ENCODE results near the gene DENND1C. TPM values are rescaled to one million over a fixed set of nuclear protein-coding genes. Genes with fewer than 3 reads are reported as not detected.
A peak's percentile ranks its signal among the peaks of the same experiment; 100 is the strongest.

The DENND1C gene, protein sequence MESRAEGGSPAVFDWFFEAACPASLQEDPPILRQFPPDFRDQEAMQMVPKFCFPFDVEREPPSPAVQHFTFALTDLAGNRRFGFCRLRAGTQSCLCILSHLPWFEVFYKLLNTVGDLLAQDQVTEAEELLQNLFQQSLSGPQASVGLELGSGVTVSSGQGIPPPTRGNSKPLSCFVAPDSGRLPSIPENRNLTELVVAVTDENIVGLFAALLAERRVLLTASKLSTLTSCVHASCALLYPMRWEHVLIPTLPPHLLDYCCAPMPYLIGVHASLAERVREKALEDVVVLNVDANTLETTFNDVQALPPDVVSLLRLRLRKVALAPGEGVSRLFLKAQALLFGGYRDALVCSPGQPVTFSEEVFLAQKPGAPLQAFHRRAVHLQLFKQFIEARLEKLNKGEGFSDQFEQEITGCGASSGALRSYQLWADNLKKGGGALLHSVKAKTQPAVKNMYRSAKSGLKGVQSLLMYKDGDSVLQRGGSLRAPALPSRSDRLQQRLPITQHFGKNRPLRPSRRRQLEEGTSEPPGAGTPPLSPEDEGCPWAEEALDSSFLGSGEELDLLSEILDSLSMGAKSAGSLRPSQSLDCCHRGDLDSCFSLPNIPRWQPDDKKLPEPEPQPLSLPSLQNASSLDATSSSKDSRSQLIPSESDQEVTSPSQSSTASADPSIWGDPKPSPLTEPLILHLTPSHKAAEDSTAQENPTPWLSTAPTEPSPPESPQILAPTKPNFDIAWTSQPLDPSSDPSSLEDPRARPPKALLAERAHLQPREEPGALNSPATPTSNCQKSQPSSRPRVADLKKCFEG
- 64.3 and 70.0 TPM in 2 replicates for total RNA-seq

DNA sequence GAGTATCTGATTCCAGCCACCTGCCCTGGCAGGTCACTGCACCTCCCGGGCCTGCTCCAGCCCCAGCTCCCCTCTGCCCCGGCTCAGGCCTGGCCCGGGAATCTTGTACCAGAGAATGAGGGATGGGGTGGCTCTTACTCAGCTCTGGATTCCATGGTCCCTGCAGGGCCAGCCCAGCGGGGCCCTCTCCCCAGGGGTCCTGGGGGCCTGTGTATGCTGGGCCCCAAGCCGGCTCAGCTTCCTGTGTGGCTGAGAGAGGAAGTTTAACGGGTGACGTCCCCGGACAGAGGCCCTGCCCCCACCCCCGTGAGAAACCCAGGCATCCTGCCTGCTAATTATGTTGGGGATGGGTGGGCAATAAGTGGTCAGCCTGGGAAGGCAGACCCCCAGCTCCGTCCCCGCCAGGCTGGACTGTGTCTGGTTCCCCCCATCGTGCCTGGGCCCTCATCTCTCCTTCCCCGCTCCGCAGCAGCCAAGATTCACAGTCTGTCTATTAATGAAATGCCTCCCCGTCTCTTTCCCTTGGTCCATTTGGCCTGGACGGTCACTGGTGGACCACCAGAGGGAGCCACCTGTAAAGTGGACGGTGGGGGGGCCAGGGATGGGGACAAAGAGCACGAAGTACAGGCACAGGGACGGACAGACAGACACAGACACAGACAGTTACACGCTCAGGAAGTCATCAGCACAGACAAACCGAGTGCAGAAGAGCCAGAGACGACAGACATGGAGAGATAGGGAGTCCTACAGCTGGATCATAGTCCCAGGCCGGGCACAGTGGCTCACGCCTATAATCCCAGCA lies at the start of gene DENND1C:
DENND1C (minus strand) TSS at position 247 of the 802 bp plus-strand sequence; CDS start at position 155, 92 bp downstream.
- Mint-ChIP-seq H3K4me1 (ENCODE audit: low read depth) (peaks cover 19% of the 10 kb centered on the region), H3K27me3 (ENCODE audit: low read depth) (no peaks in the 10 kb centered on the region), H3K36me3 (ENCODE audit: low read depth) (peaks cover 8% of the 10 kb centered on the region), H3K27ac (peak within 1 kb of the TSS; percentile 91), H3K9me3 (no peaks in the 10 kb centered on the region), H3K4me3 (ENCODE audit: low read depth) (peak within 1 kb of the TSS; percentile 91)
- intact Hi-C loops (cut with micrococcal nuclease), result no loop called here
- DNase-seq (ENCODE audit: low spot score), result peak; percentile 60

DNA sequence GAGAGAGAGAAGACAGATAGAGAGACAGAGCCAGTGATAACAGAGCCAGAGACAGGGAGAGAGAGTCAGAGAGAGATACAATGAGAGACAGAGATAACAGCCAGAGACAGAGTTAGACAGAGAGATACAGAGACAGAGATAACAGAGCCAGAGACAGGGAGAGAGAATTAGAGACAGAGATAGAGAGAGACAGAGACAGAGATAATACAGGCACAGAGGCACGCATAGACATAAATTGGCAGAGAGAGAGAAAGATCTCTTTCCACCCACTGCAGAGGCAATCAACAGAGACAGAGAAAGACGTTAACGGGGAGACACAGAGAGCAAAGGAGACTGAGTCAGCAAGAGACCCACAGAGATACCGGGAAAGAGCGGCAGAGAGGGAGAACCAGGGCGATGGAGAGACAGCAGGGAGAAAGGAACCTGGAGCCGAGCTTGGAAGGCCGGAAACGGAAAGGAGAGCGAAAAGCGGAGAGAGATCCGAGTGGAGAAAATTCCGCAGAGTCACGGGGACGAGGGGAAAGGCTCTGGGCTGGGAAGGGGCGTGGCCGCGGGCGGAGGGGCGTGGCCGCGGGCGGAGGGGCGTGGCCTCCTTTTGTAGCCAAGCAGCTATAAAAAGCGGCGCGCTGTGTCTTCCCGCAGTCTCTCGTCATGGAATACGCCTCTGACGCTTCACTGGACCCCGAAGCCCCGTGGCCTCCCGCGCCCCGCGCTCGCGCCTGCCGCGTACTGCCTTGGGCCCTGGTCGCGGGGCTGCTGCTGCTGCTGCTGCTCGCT lies 49.0 kb upstream of the DENND1C start, which contains the start of gene TNFSF9:
TNFSF9 (plus strand) TSS at position 641 of the 777 bp plus-strand sequence; CDS start at position 652, 11 bp downstream.
- H3K27ac Mint-ChIP-seq, result peak within 1 kb of the TSS; percentile 35
- peak within 1 kb of the TSS; percentile 85 for H3K4me3 Mint-ChIP-seq (ENCODE audit: low read depth)
- intact Hi-C loops (cut with micrococcal nuclease), result loop anchor here (2.0 to 5.0 kb wide), 2 partner anchors 14 to 62 kb away; partner anchors contain the start of gene CD70
- DNase-seq (ENCODE audit: low spot score), result peak; percentile 78
- H3K36me3 Mint-ChIP-seq (ENCODE audit: low read depth), result peaks cover 4% of the 10 kb centered on the region
- peaks cover 27% of the 10 kb centered on the region for H3K27me3 Mint-ChIP-seq (ENCODE audit: low read depth)
- H3K4me1 Mint-ChIP-seq (ENCODE audit: low read depth), result peaks cover 23% of the 10 kb centered on the region
- peaks cover 2% of the 10 kb centered on the region for H3K9me3 Mint-ChIP-seq

DNA sequence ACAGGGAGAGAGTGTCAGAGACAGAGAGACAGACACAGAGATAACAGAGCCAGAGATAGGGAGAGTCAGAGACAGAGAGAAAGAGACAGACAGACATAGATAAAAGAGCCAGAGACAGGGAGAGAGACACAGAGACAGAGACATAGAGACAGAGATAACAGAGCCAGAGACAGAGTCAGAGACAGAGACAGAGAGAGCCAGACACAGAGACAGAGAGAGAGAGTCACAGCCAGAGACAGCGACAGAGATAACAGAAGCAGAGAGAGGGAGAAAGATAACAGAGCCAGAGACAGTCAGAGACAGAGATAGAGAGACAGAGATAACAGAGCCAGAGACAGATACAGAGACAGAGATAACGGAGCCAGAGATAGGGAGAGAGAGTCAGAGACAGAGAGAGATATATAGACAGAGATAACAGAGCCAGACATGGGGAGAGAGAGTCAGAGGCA lies 48.4 kb upstream of the DENND1C start:
- Mint-ChIP-seq H3K27me3 (ENCODE audit: low read depth) (peaks cover 27% of the 10 kb centered on the region), H3K4me3 (ENCODE audit: low read depth) (peak overlapping the region; percentile 85), H3K4me1 (ENCODE audit: low read depth) (peaks cover 23% of the 10 kb centered on the region), H3K27ac (peak overlapping the region; percentile 35), H3K9me3 (no peaks in the 10 kb centered on the region), H3K36me3 (ENCODE audit: low read depth) (no peaks in the 10 kb centered on the region)
- DNase-seq (ENCODE audit: low spot score), result no peak
- intact Hi-C loops (cut with micrococcal nuclease), result loop anchor here (2.0 to 5.0 kb wide), 2 partner anchors 13 to 62 kb away; partner anchors contain the start of gene CD70

DNA sequence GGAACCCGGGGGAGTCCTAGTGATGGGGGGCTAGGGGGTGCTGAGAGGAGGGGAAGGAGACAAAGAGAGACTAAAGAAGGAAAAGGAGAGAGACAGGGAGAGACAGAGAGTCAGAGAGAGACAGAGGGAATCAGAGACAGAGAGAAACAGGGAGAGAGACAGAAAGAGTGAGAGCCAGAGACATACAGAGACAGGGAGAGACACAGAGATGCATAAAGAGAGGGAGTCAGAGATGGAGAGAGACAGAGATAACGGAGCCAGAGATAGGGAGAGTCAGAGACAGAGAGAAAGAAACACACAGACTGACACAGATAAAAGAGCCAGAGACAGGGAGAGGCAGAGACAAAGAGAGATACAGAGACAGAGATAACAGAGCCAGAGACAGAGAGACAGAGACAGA lies 47.8 kb upstream of the DENND1C start:
- Mint-ChIP-seq H3K4me1 (ENCODE audit: low read depth) (peaks cover 23% of the 10 kb centered on the region), H3K36me3 (ENCODE audit: low read depth) (no peaks in the 10 kb centered on the region), H3K4me3 (ENCODE audit: low read depth) (peak overlapping the region; percentile 85), H3K9me3 (no peaks in the 10 kb centered on the region), H3K27me3 (ENCODE audit: low read depth) (peaks cover 27% of the 10 kb centered on the region), H3K27ac (no peak overlapping the region)
- DNase-seq (ENCODE audit: low spot score), result no peak
- intact Hi-C loops (cut with micrococcal nuclease), result no loop called here

DNA sequence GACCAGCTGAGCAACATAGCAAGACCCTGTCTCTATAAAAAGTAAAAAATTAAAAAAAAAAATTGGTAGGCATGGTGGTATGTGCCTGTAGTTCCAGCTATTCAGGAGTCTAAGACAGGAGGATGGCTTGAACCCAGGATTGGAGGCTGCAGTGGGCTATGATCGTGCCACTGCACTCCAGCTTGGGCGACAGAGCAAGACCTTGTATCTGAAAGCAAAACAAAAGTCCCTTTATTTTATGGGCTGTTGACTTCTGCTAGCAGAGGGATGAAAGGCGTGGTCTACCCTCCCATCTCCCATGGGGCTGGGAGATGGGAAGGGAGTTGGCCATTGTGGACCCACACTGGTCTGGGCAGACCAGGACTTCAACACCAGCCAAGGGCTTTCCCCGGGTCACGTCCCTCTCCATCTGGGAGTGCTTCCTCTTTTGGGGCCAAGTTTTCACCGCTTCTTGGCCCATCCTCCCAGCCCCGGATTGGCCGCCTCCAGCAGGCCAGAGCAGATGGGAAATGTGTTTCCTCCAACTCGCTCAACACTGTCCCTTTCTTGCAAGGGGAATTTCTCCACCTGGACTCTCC lies 47.0 kb upstream of the DENND1C start:
- DNase-seq (ENCODE audit: low spot score), result no peak
- no peaks in the 10 kb centered on the region for H3K36me3 Mint-ChIP-seq (ENCODE audit: low read depth)
- H3K4me3 Mint-ChIP-seq (ENCODE audit: low read depth), result no peak overlapping the region
- H3K9me3 Mint-ChIP-seq, result no peaks in the 10 kb centered on the region
- intact Hi-C loops (cut with micrococcal nuclease), result no loop called here
- H3K4me1 Mint-ChIP-seq (ENCODE audit: low read depth), result peaks cover 23% of the 10 kb centered on the region
- H3K27me3 Mint-ChIP-seq (ENCODE audit: low read depth), result peaks cover 27% of the 10 kb centered on the region
- no peak overlapping the region for H3K27ac Mint-ChIP-seq

DNA sequence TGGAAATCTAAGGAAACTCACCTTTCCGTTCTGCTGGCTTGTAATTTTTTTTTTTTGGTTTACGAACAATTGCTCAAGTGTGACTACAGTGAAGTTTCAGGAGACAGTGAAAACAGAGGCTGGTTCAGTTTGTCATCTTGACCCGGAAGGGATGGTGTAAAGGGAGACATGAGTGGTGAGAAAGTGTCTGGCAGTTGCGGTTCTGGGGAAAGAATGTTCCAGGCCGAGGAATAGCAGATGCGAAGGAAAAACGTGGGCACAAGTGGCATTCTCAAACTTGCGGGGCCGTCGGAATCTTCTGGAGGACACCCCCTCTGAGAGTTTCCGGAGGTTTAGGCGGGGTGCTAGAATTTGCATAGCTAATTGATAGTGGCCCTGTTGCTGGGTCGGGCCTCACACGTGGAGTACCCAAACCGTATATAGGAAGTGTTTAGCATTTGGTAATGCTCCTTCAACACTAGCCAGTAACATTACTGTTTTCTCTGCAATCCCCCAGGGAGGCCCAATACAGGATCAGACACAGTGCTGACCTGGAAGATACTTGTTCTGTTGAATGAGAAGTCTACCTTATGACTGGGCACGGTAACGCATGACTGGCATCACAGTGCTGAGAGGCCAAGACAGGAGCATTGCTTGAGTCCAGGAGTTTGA lies 46.4 kb upstream of the DENND1C start:
- intact Hi-C loops (cut with micrococcal nuclease), result no loop called here
- Mint-ChIP-seq H3K27ac (no peak overlapping the region), H3K4me1 (ENCODE audit: low read depth) (peaks cover 23% of the 10 kb centered on the region), H3K9me3 (no peaks in the 10 kb centered on the region), H3K4me3 (ENCODE audit: low read depth) (no peak overlapping the region), H3K36me3 (ENCODE audit: low read depth) (no peaks in the 10 kb centered on the region), H3K27me3 (ENCODE audit: low read depth) (peaks cover 27% of the 10 kb centered on the region)
- DNase-seq (ENCODE audit: low spot score), result no peak

DNA sequence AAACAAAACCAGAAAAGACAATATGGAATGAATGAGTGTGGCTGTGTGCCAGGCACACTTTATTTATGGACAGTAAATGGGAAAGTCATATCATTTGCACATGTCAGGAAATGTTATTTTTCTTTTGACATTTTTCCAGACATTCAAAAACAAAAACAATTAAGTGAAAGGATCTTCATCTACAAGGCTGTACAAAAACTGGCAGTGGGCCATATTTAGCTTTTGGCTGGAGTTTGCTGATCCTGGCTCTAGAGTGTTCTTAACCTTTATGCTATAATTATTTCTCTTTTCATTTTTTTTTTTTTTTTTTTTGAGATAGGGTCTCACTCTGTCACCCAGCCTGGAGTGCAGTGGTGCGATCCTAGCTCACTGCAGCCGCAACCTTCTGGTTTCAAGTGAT lies 42.7 kb upstream of the DENND1C start:
- no peak for DNase-seq (ENCODE audit: low spot score)
- no peaks in the 10 kb centered on the region for H3K36me3 Mint-ChIP-seq (ENCODE audit: low read depth)
- no peak overlapping the region for H3K4me3 Mint-ChIP-seq (ENCODE audit: low read depth)
- H3K27me3 Mint-ChIP-seq (ENCODE audit: low read depth), result peaks cover 5% of the 10 kb centered on the region
- no peaks in the 10 kb centered on the region for H3K9me3 Mint-ChIP-seq
- H3K27ac Mint-ChIP-seq, result no peak overlapping the region
- H3K4me1 Mint-ChIP-seq (ENCODE audit: low read depth), result peaks cover 11% of the 10 kb centered on the region
- intact Hi-C loops (cut with micrococcal nuclease), result no loop called here

DNA sequence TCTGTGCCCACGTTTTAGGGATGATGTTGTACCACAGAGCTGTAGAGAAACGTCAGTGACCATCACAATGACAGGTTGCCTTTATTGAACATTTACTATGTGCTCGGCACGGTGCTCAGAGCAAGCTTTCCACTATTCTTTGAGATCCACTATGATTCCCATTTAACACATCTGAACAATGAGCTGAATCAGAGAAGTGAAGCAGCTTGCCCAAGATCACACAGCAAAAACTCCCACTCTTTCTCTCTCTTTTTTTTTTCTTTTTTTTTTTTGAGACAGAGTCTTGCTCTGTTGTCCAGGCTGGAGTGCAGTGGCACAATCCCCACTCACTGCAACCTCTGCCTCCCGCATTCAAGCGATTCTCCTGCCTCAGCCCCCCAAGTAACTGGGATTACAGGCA lies 41.1 kb upstream of the DENND1C start:
- H3K4me1 Mint-ChIP-seq (ENCODE audit: low read depth), result peaks cover 23% of the 10 kb centered on the region
- H3K9me3 Mint-ChIP-seq, result no peaks in the 10 kb centered on the region
- DNase-seq (ENCODE audit: low spot score), result no peak
- H3K4me3 Mint-ChIP-seq (ENCODE audit: low read depth), result no peak overlapping the region
- intact Hi-C loops (cut with micrococcal nuclease), result no loop called here
- peaks cover 1% of the 10 kb centered on the region for H3K27me3 Mint-ChIP-seq (ENCODE audit: low read depth)
- H3K36me3 Mint-ChIP-seq (ENCODE audit: low read depth), result no peaks in the 10 kb centered on the region
- no peak overlapping the region for H3K27ac Mint-ChIP-seq

DNA sequence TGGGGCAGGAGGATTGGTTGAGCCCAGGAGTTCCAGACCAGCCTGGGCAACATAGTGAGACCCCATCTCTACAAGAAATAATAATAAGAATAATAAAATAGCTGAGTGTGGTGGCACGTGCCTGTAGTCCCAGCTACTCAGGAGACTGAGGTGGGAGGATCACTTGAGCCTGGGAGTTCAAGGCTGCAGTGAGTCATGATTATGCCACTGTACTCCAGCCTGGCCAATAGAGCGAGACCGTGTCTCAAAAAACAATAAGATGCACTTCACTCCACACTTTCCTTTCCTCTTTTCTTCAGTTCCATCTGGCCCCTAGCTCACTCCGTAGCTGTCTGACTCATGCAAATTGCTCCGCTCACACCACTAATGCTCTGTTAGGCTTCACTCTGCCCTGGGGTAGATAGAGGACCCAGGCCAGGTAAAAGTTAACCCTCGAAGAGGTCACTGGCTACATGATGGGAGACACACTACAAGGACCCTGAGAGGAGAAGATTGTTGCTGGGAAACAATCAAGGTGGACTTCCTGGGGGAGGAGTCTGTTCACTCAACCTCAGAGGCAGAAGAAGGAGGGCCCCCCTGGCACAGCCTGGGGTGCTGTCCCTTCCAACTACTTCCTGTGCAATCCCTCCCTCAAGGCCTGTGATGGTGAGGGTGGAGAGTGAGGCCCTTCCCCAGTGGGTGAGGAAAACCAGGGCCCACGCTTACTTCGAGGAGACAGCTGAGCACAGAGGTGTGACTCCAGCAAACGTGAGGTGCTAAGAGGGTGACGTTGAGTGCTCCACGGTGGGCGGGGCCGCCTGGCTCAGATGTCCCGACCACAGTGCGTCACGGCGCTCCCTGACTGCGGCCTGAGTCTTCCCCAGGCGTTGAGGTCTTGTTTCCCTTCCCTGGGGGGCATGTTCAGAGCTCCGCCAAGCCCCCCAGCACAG lies 40.4 kb upstream of the DENND1C start:
- intact Hi-C loops (cut with micrococcal nuclease), result no loop called here
- H3K9me3 Mint-ChIP-seq, result no peaks in the 10 kb centered on the region
- H3K4me3 Mint-ChIP-seq (ENCODE audit: low read depth), result no peak overlapping the region

DNA sequence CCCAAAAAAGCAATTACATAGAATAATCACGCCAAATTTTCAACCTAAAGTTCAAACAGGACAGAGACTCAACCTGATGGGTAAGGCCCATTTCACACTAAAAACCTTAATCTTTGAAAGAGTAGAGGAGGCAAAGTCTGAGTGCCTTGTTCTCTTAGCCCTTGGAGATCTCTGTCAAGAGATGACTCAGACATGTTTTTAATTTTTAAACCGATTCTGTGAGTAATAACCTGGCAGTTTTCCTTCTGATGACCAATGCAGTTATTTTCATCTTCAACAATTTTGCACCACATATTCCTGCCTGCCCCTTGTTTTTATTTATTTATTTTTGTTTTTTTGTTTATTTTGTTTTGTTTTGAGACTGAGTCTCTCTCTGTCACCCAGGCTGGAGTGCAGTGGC lies 37.7 kb upstream of the DENND1C start:
- Mint-ChIP-seq H3K27ac (peak overlapping the region; percentile 88), H3K4me3 (ENCODE audit: low read depth) (peak overlapping the region; percentile 59), H3K36me3 (ENCODE audit: low read depth) (no peaks in the 10 kb centered on the region), H3K4me1 (ENCODE audit: low read depth) (peaks cover 35% of the 10 kb centered on the region), H3K27me3 (ENCODE audit: low read depth) (no peaks in the 10 kb centered on the region), H3K9me3 (no peaks in the 10 kb centered on the region)
- intact Hi-C loops (cut with micrococcal nuclease), result loop anchor here (5.0 kb wide), 3 partner anchors 38 to 248 kb away; partner anchors contain the start of gene SH2D3A
- DNase-seq (ENCODE audit: low spot score), result no peak

More for the DNA sequence above, 40.4 kb upstream of the DENND1C start:
- Mint-ChIP-seq H3K27me3 (ENCODE audit: low read depth) (no peaks in the 10 kb centered on the region), H3K27ac (peak overlapping the region; percentile 6), H3K36me3 (ENCODE audit: low read depth) (no peaks in the 10 kb centered on the region), H3K4me1 (ENCODE audit: low read depth) (peaks cover 28% of the 10 kb centered on the region)
- no peak for DNase-seq (ENCODE audit: low spot score)
